Measurements from ENCODE around the gene PDF. TPM values are rescaled to one million over a fixed set of nuclear protein-coding genes. Genes with fewer than 3 reads are reported as not detected.

Gene PDF
- total and polyA plus RNA-seq, 2 of the 13 experiments (the other 11 are each of a cell fraction or from before 2014, with no cell fraction given) = 12.4 to 48.8 TPM

GRCh38 chr16:69329369-69330285 is 761 bp downstream of the PDF start (continued):
- TF ChIP-seq ARID4A (CRISPR knock-in tag; IDR thresholded peaks at IDR 0.05; ENCODE audit: borderline replicate concordance) (no peak; the same call in 1 of the 2 replicates), ZNF792 (CRISPR knock-in tag; IDR thresholded peaks at IDR 0.05) (no peak; the same call in 1 of the 2 replicates), ZNF605 (CRISPR knock-in tag; IDR thresholded peaks at IDR 0.05) (no peak), MAFK (conservative IDR thresholded peaks at IDR 0.05 in 1 of 2, IDR thresholded peaks at IDR 0.05 in 1 of 2; ENCODE audit: low read length in 2 of 2) (no peak), ZNF207 (IDR thresholded peaks at IDR 0.05; ENCODE audit: borderline replicate concordance) (no peak), ZFP82 (CRISPR knock-in tag; IDR thresholded peaks at IDR 0.05; ENCODE audit: borderline replicate concordance) (no peak), ZNF232 (CRISPR knock-in tag; IDR thresholded peaks at IDR 0.05; ENCODE audit: borderline replicate concordance) (0 out of 2 replicates have a peak, but pooled peaks have one; percentile 27), FOXP4 (CRISPR knock-in tag; IDR thresholded peaks at IDR 0.05) (peak; percentile 45; the same call in 1 of the 2 replicates), ZSCAN30 (CRISPR knock-in tag; IDR thresholded peaks at IDR 0.05) (no peak), ZFY (CRISPR knock-in tag; IDR thresholded peaks at IDR 0.05) (no peak), ZNF431 (CRISPR knock-in tag; IDR thresholded peaks at IDR 0.05; ENCODE audit: borderline replicate concordance, low read depth) (0 out of 2 replicates have a peak, but pooled peaks have one; percentile 6), ZNF740 (CRISPR knock-in tag; IDR thresholded peaks at IDR 0.05) (peak; percentile 21; the same call in 1 of the 2 replicates), IKZF5 (CRISPR knock-in tag; IDR thresholded peaks at IDR 0.05) (no peak), ZBTB3 (CRISPR knock-in tag; IDR thresholded peaks at IDR 0.05; ENCODE audit: borderline replicate concordance, low read depth) (no peak), RFXAP (CRISPR knock-in tag; IDR thresholded peaks at IDR 0.05; ENCODE audit: borderline replicate concordance) (no peak), ZNF788 (CRISPR knock-in tag; IDR thresholded peaks at IDR 0.05; ENCODE audit: borderline replicate concordance) (0 out of 2 replicates have a peak, but pooled peaks have one; percentile 34)
